ENCODE measurements around the gene PTPRE. TPM values are rescaled to one million over a fixed set of nuclear protein-coding genes. Genes with fewer than 3 reads are reported as not detected.
A peak's percentile ranks its signal among the peaks of the same experiment; 100 is the strongest.

The PTPRE gene
- total RNA-seq, 3 donors from 2014 or later (not counting 1 experiment from before 2014, with no cell fraction given) = 274 to 280 (median 275) TPM

DNA sequence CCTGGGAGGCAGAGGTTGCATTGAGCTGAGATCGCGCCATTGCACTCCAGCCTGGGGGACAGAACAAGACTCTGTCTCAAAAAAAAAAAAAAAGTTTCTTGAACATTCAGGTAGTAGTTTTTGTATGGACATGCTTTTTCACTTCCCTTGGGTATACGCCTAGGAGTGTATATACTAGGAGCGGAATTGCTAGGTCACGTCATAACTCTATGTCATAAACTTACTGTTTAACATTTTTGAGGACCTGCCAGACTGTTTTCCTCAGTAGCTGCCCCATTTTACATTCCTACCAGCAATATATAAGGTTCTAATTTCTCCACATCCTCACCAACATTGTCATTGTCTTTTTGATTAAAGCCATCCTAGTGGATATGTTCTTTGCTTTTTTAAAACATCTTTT is 167.7 kb downstream of the PTPRE start:
- peaks cover 25% of the 10 kb centered on the region for H3K36me3 Mint-ChIP-seq
- TF ChIP-seq, protein P1, sequence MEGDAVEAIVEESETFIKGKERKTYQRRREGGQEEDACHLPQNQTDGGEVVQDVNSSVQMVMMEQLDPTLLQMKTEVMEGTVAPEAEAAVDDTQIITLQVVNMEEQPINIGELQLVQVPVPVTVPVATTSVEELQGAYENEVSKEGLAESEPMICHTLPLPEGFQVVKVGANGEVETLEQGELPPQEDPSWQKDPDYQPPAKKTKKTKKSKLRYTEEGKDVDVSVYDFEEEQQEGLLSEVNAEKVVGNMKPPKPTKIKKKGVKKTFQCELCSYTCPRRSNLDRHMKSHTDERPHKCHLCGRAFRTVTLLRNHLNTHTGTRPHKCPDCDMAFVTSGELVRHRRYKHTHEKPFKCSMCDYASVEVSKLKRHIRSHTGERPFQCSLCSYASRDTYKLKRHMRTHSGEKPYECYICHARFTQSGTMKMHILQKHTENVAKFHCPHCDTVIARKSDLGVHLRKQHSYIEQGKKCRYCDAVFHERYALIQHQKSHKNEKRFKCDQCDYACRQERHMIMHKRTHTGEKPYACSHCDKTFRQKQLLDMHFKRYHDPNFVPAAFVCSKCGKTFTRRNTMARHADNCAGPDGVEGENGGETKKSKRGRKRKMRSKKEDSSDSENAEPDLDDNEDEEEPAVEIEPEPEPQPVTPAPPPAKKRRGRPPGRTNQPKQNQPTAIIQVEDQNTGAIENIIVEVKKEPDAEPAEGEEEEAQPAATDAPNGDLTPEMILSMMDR (IDR thresholded peaks at IDR 0.05) = no peak
- H3K4me1 Mint-ChIP-seq = peaks cover 39 to 42% of the 10 kb centered on the region in 2 donors
- no peak overlapping the region for H3K4me3 Mint-ChIP-seq
- DNase-seq (no peak), ATAC-seq (no peak)
- Histone ChIP-seq H3K36me3 (ENCODE audit: control insufficient read depth, insufficient read depth, low read length) (peaks cover 97% of the 10 kb centered on the region), H3K4me1 (ENCODE audit: control insufficient read depth, insufficient read depth, low read length) (peaks cover 10% of the 10 kb centered on the region), H3K27me3 (ENCODE audit: control insufficient read depth, insufficient read depth, low read length) (no peaks in the 10 kb centered on the region), H3K27ac (ENCODE audit: low read length) (no peak overlapping the region), H3K9me3 (ENCODE audit: control insufficient read depth, insufficient read depth, low read length) (no peaks in the 10 kb centered on the region), H3K4me3 (ENCODE audit: low read length) (no peak overlapping the region)
- no peaks in the 10 kb centered on the region for H3K9me3 Mint-ChIP-seq
- peak overlapping the region in 1 of 2 donors; percentile 34 for H3K27ac Mint-ChIP-seq
- no peaks in the 10 kb centered on the region for H3K27me3 Mint-ChIP-seq (ENCODE audit: low read depth in 2 of 2)
- intact Hi-C loops (cut with micrococcal nuclease) = no loop called here
- 100% methylated on average over 5 of the region's 5 CpGs for WGBS (ENCODE audit: insufficient coverage)

DNA sequence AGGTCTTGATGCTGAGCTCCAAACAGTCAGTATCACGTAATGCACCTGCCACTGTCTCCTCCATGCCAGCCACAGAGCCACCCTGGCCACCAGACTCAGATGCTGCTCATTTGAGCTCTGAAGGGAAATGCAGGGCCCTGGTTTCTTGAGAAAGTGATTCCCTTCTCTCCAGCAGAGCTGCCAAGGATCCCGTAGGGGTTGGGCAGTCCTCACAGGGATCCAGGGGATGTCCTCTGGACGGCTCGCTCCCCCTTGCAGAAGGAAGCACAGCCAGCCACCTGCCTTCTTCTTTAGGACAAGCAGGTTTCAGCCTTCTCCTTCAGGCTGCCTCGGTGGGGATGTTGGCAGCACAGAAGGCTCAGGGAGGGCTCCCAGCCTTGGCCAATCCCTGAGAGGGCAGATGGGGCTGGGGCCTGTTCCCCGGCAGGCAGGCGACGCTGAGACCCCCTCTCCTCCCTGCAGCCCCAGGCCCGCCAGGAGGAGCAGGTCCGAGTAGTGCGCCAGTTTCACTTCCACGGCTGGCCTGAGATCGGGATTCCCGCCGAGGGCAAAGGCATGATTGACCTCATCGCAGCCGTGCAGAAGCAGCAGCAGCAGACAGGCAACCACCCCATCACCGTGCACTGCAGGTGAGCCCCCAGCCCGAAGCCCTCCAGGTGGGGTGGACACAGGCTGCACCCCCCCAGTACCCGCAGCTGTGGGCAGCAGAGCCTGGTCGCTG is 170.4 kb downstream of the PTPRE start:
- H3K4me1 ChIP-seq (ENCODE audit: control insufficient read depth, insufficient read depth, low read length) = peaks cover 8% of the 10 kb centered on the region
- no peaks in the 10 kb centered on the region for H3K27me3 ChIP-seq (ENCODE audit: control insufficient read depth, insufficient read depth, low read length)
- H3K36me3 ChIP-seq (ENCODE audit: control insufficient read depth, insufficient read depth, low read length) = peaks cover 95% of the 10 kb centered on the region
- no peak overlapping the region for H3K4me3 ChIP-seq (ENCODE audit: low read length)
- no peaks in the 10 kb centered on the region for H3K9me3 ChIP-seq (ENCODE audit: control insufficient read depth, insufficient read depth, low read length)
- Mint-ChIP-seq H3K9me3 (no peaks in the 10 kb centered on the region), H3K4me3 (no peak overlapping the region), H3K27ac (peak overlapping the region; percentile 21 to 42), H3K36me3 (peaks cover 38% of the 10 kb centered on the region), H3K27me3 (ENCODE audit: low read depth in 2 of 2) (no peaks in the 10 kb centered on the region), H3K4me1 (peaks cover 42 to 43% of the 10 kb centered on the region in 2 donors)
- TF ChIP-seq, protein P1 (IDR thresholded peaks at IDR 0.05) = no peak
- H3K27ac ChIP-seq (ENCODE audit: low read length) = no peak overlapping the region
- WGBS (ENCODE audit: insufficient coverage) = 95% methylated on average over 21 of the region's 21 CpGs
- DNase-seq (no peak), ATAC-seq (no peak)
- intact Hi-C loops (cut with micrococcal nuclease) = no loop called here

DNA sequence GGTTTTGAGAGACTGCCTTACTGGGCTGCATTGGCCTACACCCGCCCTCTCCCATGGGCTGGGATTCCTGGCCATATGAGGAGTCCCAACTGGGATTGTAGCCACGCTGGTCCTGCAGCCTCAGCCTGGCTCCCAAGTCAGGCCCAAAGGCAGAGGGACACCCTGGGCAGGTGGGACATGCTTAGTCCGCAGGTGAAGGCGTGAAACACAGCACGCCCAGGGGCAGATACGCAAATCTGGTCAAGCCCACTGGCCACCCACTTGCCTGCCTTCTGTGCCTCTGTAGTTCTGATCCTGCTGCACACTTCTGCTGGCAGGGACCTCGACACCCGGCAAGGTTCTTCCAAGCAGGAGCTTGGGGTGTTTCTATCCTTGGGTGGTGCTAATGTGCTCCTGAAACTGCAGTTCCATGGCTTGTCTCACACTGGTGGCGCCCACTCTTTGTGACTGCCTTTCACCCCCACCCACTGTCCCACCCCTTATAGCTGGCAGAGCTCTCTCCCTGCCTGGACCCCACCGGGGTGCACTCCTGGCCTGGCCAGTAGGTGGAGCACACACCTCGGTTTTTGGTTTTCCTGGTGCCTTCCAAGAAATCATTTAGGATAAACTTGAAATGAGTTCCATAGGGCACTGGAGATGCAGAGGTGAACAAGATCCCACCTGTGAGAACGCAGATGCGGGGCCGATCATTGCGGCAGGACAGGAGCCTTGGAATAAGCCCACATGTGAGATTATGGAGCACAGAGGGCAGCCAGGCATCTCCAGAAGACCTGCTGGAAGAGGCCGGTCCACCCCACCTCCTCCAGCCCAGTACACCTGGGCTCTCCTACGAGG is 171.4 kb downstream of the PTPRE start:
- Histone ChIP-seq H3K27ac (ENCODE audit: low read length) (no peak overlapping the region), H3K4me1 (ENCODE audit: control insufficient read depth, insufficient read depth, low read length) (peaks cover 1% of the 10 kb centered on the region), H3K36me3 (ENCODE audit: control insufficient read depth, insufficient read depth, low read length) (peaks cover 95% of the 10 kb centered on the region), H3K27me3 (ENCODE audit: control insufficient read depth, insufficient read depth, low read length) (no peaks in the 10 kb centered on the region), H3K4me3 (ENCODE audit: low read length) (no peak overlapping the region), H3K9me3 (ENCODE audit: control insufficient read depth, insufficient read depth, low read length) (no peaks in the 10 kb centered on the region)
- no peaks in the 10 kb centered on the region for H3K9me3 Mint-ChIP-seq
- H3K4me3 Mint-ChIP-seq = no peak overlapping the region
- no peak overlapping the region for H3K27ac Mint-ChIP-seq
- H3K36me3 Mint-ChIP-seq = peaks cover 41% of the 10 kb centered on the region
- peak in 1 of 2 donors; percentile 63 for DNase-seq
- intact Hi-C loops (cut with micrococcal nuclease) = loop anchor here (1.0 kb wide), 1 partner anchor 72 kb away; no protein-coding TSS in a partner anchor
- no peaks in the 10 kb centered on the region for H3K27me3 Mint-ChIP-seq (ENCODE audit: low read depth in 2 of 2)
- TF ChIP-seq, protein P1 (IDR thresholded peaks at IDR 0.05) = peak; percentile 71
- WGBS (ENCODE audit: insufficient coverage) = 86% methylated on average over 16 of the region's 17 CpGs
- H3K4me1 Mint-ChIP-seq = peaks cover 32 to 33% of the 10 kb centered on the region in 2 donors
- ATAC-seq = peak; percentile 54 to 71 (median 68)
